ENCODE data around the gene AFP. TPM values are rescaled to one million over a fixed set of nuclear protein-coding genes. Genes with fewer than 3 reads are reported as not detected.

The AFP gene
- total RNA-seq, 1 donor from 2014 or later, result not detected

DNA sequence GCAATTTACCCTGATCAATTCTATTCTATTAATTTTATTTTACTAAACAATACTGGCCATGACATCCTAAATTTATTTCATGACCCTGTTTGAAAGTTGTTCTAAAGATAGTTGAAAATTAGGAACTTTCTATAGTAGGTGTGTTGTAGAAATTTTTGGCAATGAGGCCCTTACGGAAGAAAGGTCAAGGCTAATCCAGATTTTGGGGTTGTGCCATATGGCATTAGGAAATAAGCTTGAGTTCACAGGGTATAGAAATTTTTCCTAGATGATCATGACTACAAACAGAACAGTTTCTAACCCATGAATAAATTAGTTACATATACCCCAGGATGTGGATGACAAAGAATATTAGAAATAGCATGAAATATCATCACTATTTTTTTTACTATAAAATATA, 39.7 kb upstream of the AFP start:
- no peaks in the 10 kb centered on the region for H3K4me1 Mint-ChIP-seq (ENCODE audit: low read depth, unreplicated experiment)
- no peak overlapping the region for H3K27ac Mint-ChIP-seq (ENCODE audit: unreplicated experiment)
- H3K36me3 Mint-ChIP-seq (ENCODE audit: unreplicated experiment), result no peaks in the 10 kb centered on the region
- H3K4me3 Mint-ChIP-seq (ENCODE audit: unreplicated experiment), result no peak overlapping the region
- DNase-seq, result no peak
- no peaks in the 10 kb centered on the region for H3K9me3 Mint-ChIP-seq (ENCODE audit: unreplicated experiment)
- peaks cover 2% of the 10 kb centered on the region for H3K27me3 Mint-ChIP-seq (ENCODE audit: unreplicated experiment)
- no peak for TF ChIP-seq CTCF (IDR thresholded peaks at IDR 0.05; ENCODE audit: partially characterized antibody, unreplicated experiment)

DNA sequence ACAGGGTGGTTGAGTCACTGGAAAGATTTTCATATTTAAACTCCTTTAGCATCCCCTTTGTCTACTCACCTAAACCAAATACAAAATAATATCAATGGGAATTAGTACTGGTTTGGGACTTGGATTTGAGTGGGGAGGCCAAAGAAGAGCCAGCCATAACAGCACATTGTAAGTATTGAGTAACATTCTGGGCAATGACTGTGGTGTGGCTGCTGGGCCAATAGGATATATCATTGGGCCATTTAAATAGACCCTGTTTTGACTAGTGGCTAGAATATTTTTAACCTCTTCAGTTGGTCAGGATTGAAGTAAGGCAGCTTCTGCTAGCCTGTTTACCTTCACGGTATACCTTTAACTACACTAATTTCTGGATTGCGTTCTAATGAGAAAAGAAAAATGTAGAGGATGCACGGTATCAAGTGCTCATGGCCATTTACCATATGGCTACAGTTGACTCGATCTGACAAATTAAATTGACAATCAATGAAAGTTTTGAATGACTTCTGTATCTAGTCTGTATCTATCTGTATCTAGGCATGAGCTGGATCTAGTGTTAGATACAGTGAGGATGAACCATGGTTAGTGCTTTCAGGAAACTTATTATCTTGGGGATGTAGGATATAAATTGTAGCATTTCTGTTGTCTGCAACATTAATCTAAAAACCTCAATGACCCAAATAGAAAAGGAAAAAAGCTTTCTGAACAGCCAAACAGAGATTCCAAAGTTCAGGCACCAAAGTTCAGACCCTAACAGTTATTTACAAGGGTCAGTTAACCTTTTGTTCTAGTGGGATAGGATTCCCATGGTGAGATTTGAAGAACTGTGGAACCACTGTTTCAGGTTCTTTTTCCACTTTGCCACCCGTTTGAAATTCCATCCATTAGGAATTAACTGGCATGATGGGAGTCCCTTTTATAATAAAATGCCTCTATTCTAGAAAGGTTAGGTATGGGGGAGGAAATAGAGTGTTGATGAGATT, 38.7 kb upstream of the AFP start:
- Mint-ChIP-seq H3K9me3 (ENCODE audit: unreplicated experiment) (no peaks in the 10 kb centered on the region), H3K27ac (ENCODE audit: unreplicated experiment) (no peak overlapping the region), H3K4me3 (ENCODE audit: unreplicated experiment) (no peak overlapping the region), H3K27me3 (ENCODE audit: unreplicated experiment) (peaks cover 2% of the 10 kb centered on the region), H3K36me3 (ENCODE audit: unreplicated experiment) (no peaks in the 10 kb centered on the region), H3K4me1 (ENCODE audit: low read depth, unreplicated experiment) (no peaks in the 10 kb centered on the region)
- no peak for TF ChIP-seq CTCF (IDR thresholded peaks at IDR 0.05; ENCODE audit: partially characterized antibody, unreplicated experiment)
- DNase-seq, result no peak

- H3K27me3 Mint-ChIP-seq (ENCODE audit: unreplicated experiment), result peaks cover 2% of the 10 kb centered on the region
- H3K4me1 Mint-ChIP-seq (ENCODE audit: low read depth, unreplicated experiment), result no peaks in the 10 kb centered on the region
- no peak for DNase-seq
- H3K9me3 Mint-ChIP-seq (ENCODE audit: unreplicated experiment), result no peaks in the 10 kb centered on the region
- H3K27ac Mint-ChIP-seq (ENCODE audit: unreplicated experiment), result no peak overlapping the region
- H3K4me3 Mint-ChIP-seq (ENCODE audit: unreplicated experiment), result no peak overlapping the region
- TF ChIP-seq CTCF (IDR thresholded peaks at IDR 0.05; ENCODE audit: partially characterized antibody, unreplicated experiment), result no peak
- no peaks in the 10 kb centered on the region for H3K36me3 Mint-ChIP-seq (ENCODE audit: unreplicated experiment)
These were observed 34.6 kb upstream of the AFP start for GRCh38 chr4:73401412-73401811.

- no peaks in the 10 kb centered on the region for H3K4me1 Mint-ChIP-seq (ENCODE audit: low read depth, unreplicated experiment)
- no peak within 1 kb of the TSS for H3K4me3 Mint-ChIP-seq (ENCODE audit: unreplicated experiment)
- no peak for TF ChIP-seq CTCF (IDR thresholded peaks at IDR 0.05; ENCODE audit: partially characterized antibody, unreplicated experiment)
- no peak within 1 kb of the TSS for H3K27ac Mint-ChIP-seq (ENCODE audit: unreplicated experiment)
- no peaks in the 10 kb centered on the region for H3K36me3 Mint-ChIP-seq (ENCODE audit: unreplicated experiment)
- no peak for DNase-seq
- H3K27me3 Mint-ChIP-seq (ENCODE audit: unreplicated experiment), result peaks cover 2% of the 10 kb centered on the region
- no peaks in the 10 kb centered on the region for H3K9me3 Mint-ChIP-seq (ENCODE audit: unreplicated experiment)
These were observed 32.0 kb upstream of the AFP start, which contains the start of gene ALB for GRCh38 chr4:73404042-73404441. Gene ALB (plus strand): TSS chr4:73404287. CDS start chr4:73404328, 41 bp downstream.

- TF ChIP-seq CTCF (IDR thresholded peaks at IDR 0.05; ENCODE audit: partially characterized antibody, unreplicated experiment), result no peak
- Mint-ChIP-seq H3K4me1 (ENCODE audit: low read depth, unreplicated experiment) (no peaks in the 10 kb centered on the region), H3K36me3 (ENCODE audit: unreplicated experiment) (no peaks in the 10 kb centered on the region), H3K27me3 (ENCODE audit: unreplicated experiment) (peaks cover 2% of the 10 kb centered on the region), H3K4me3 (ENCODE audit: unreplicated experiment) (no peak overlapping the region), H3K27ac (ENCODE audit: unreplicated experiment) (no peak overlapping the region), H3K9me3 (ENCODE audit: unreplicated experiment) (no peaks in the 10 kb centered on the region)
- no peak for DNase-seq
These were observed 31.6 kb upstream of the AFP start for GRCh38 chr4:73404457-73404856.
